GM12878 (cell line): ENCODE data around the gene TK2. TPM values are rescaled to one million over a fixed set of nuclear protein-coding genes. Genes with fewer than 3 reads are reported as not detected.

Source experiments
- ATAC-seq: fragments of 200-7000 bp; cut with Tn5 transposase; 3 replicates; pipeline ENCODE4 v1.9.1; 2020; ENCODE audit warnings: mild to moderate bottlenecking, moderate library complexity
- BruUV-seq: library from RNA; stranded (reverse); fragments of 400-500 nt; replicated peaks from 2 replicates; lab custom pipeline; 2021; lab: Mats Ljungman, UMichigan
- CTCF ChIA-PET: fragments of 300-600 bp; sonication (Branson Sonifier 250); formaldehyde crosslinking; extraction: SDS; loops from one replicate; lab custom pipeline; 2021; ENCODE audit warnings: inconsistent platforms; lab: Yijun Ruan, JAX
- POLR2A ChIA-PET: fragments of 350-600 bp; formaldehyde crosslinking; extraction: SDS; loops from one replicate; lab custom pipeline; 2021; ENCODE audit warnings: inconsistent platforms; lab: Charles Lee
- RAD21 ChIA-PET: fragments of 300-600 bp; sonication (Branson Sonifier 250); formaldehyde crosslinking; loops from one replicate; lab custom pipeline; 2023; ENCODE audit warnings: antibody characterized with exemption; ENCODE audit not compliant: unreplicated experiment; lab: Charles Lee
- SMC1A ChIA-PET: fragments of 300-600 bp; sonication (Branson Sonifier 250); formaldehyde crosslinking; loops from one replicate; lab custom pipeline; 2023; ENCODE audit not compliant: unreplicated experiment, uncharacterized antibody; lab: Charles Lee
- DNase-seq: peaks from one replicate; pipeline ENCODE4 v3.0.0-alpha.2; 2011; ENCODE audit warnings: low read depth, low spot score
- FAIRE-seq: peaks from 3 replicates; lab custom pipeline; 2011; peaks lifted over from hg19 to GRCh38; lab: Jason Lieb, UNC
- H2AFZ ChIP-seq: 2 replicates; pipeline ENCODE4 v1.6.0; 2011; ENCODE audit warnings: low read depth, low read length, control low read depth; ENCODE audit not compliant: control insufficient read depth
- H3K27ac ChIP-seq: 2 replicates; pipeline ENCODE4 v1.5.1; 2011; ENCODE audit warnings: control low read depth; ENCODE audit not compliant: control insufficient read depth, insufficient read depth
- H3K27me3 ChIP-seq, 2 experiments: replicated peaks in 1 of 2; 2 replicates each; pipeline versions ENCODE4 v1.6.0 to v1.6.1; 2011; ENCODE audit warnings: low read length in 1 of 2; ENCODE audit not compliant: control insufficient read depth in 2 of 2, insufficient read depth in 2 of 2
- H3K36me3 ChIP-seq, 2 experiments: 2 replicates each; pipeline ENCODE4 v1.5.1; 2011; ENCODE audit warnings: low read length in 1 of 2; ENCODE audit not compliant: control insufficient read depth in 2 of 2, insufficient read depth in 2 of 2
- H3K4me1 ChIP-seq: 2 replicates; pipeline ENCODE4 v1.6.1; 2011; ENCODE audit warnings: mild to moderate bottlenecking, low read length, moderate library complexity, mixed read lengths; ENCODE audit not compliant: control insufficient read depth, insufficient read depth
- H3K4me2 ChIP-seq: 2 replicates; pipeline ENCODE4 v1.6.0; 2011; ENCODE audit warnings: control low read depth; ENCODE audit not compliant: control insufficient read depth, insufficient read depth
- H3K4me3 ChIP-seq: fragments of 200-600 bp; sonication (generic); 2 replicates; pipeline ENCODE4 v1.5.1; 2016
- H3K79me2 ChIP-seq: 2 replicates; pipeline ENCODE4 v1.6.0; 2011; ENCODE audit warnings: low read length; ENCODE audit not compliant: control insufficient read depth, insufficient read depth
- H3K9ac ChIP-seq: 2 replicates; pipeline ENCODE4 v1.8.0; 2011; ENCODE audit warnings: low read length, control low read depth, mixed read lengths; ENCODE audit not compliant: control insufficient read depth, insufficient read depth
- H3K9me3 ChIP-seq: replicated peaks from 3 replicates; pipeline ENCODE4 v1.5.1; 2011; ENCODE audit warnings: mild to moderate bottlenecking, low read length; ENCODE audit not compliant: control insufficient read depth, insufficient read depth
- H4K20me1 ChIP-seq: 2 replicates; pipeline ENCODE4 v1.6.0; 2011; ENCODE audit not compliant: control insufficient read depth, insufficient read depth
- BRCA1 ChIP-seq: IDR thresholded peaks from 2 replicates; pipeline ENCODE4 v1.6.1; 2011; ENCODE audit warnings: low read depth, low read length, improper control_type of control experiment
- CTCF ChIP-seq, 3 experiments: IDR thresholded peaks in 2 of 3; conservative IDR thresholded peaks in 1 of 3; 2 replicates each; pipeline ENCODE4 v1.5.1; 2011; ENCODE audit warnings: low read depth in 3 of 3, low read length in 3 of 3, mild to moderate bottlenecking in 3 of 3, control low read depth in 2 of 3, moderate library complexity in 2 of 3, inconsistent platforms in 1 of 3, mixed read lengths in 1 of 3; ENCODE audit not compliant: control insufficient read depth in 2 of 3, insufficient read depth in 1 of 3; ENCODE audit errors: extremely low read depth in 1 of 3
- CUX1 ChIP-seq: IDR thresholded peaks from 2 replicates; pipeline ENCODE4 v1.6.1; 2012; ENCODE audit warnings: improper control_type of control experiment, low read depth, low read length; ENCODE audit not compliant: insufficient replicate concordance
- GABPA ChIP-seq: IDR thresholded peaks from 2 replicates; pipeline ENCODE4 v1.6.1; 2014; ENCODE audit warnings: antibody characterized with exemption, low read depth, mild to moderate bottlenecking, inconsistent platforms
- KAT2A ChIP-seq: conservative IDR thresholded peaks from 2 replicates; pipeline ENCODE4 v1.6.1; 2011; ENCODE audit warnings: low read depth, low read length; ENCODE audit not compliant: control insufficient read depth
- KLF5 ChIP-seq: fragments of 450-650 bp; IDR thresholded peaks from 2 replicates; pipeline ENCODE4 v1.6.1; 2014; ENCODE audit warnings: mild to moderate bottlenecking; ENCODE audit not compliant: partially characterized antibody
- NFYA ChIP-seq: IDR thresholded peaks from 2 replicates; pipeline ENCODE4 v1.6.1; 2011; ENCODE audit warnings: low read depth, mild to moderate bottlenecking, low read length, improper control_type of control experiment, borderline replicate concordance
- RELB ChIP-seq: fragments of 450-650 bp; IDR thresholded peaks from 2 replicates; pipeline ENCODE4 v1.6.1; 2017; ENCODE audit warnings: low read depth, mild to moderate bottlenecking, moderate library complexity
- RUNX3 ChIP-seq: IDR thresholded peaks from 2 replicates; pipeline ENCODE4 v1.6.1; 2012; ENCODE audit warnings: low read length, inconsistent platforms
- SREBF1 ChIP-seq: IDR thresholded peaks from 2 replicates; pipeline ENCODE4 v1.6.1; 2012; ENCODE audit warnings: mild to moderate bottlenecking, low read length
- SRF ChIP-seq, 2 experiments: IDR thresholded peaks; 2 replicates each; pipeline ENCODE4 v1.6.1; 2011; ENCODE audit warnings: low read depth in 2 of 2, low read length in 2 of 2, mild to moderate bottlenecking in 1 of 2, moderate library complexity in 1 of 2
- TBL1XR1 ChIP-seq: IDR thresholded peaks from 2 replicates; pipeline ENCODE4 v1.6.1; 2012; ENCODE audit warnings: low read depth, low read length, improper control_type of control experiment
- TCF7 ChIP-seq: IDR thresholded peaks from 2 replicates; pipeline ENCODE4 v1.6.1; 2014; ENCODE audit warnings: antibody characterized with exemption, borderline replicate concordance
- USF2 ChIP-seq: IDR thresholded peaks from 2 replicates; pipeline ENCODE4 v1.6.1; 2011; ENCODE audit warnings: low read depth, low read length, improper control_type of control experiment, borderline replicate concordance
- ZNF622 ChIP-seq: fragments of 450-650 bp; IDR thresholded peaks from 2 replicates; pipeline ENCODE4 v1.6.1; 2017; ENCODE audit warnings: mild to moderate bottlenecking, inconsistent platforms
- WGBS: methylation state at CpG from one replicate; pipeline ENCODE4 v1.1.6; 2016; ENCODE audit warnings: low lambda C conversion rate; ENCODE audit not compliant: insufficient replicate concordance, insufficient coverage; ENCODE audit errors: missing lambda C conversion rate; 5-methylcytosine and 5-hydroxymethylcytosine counted together
- in situ Hi-C: fragments of 300-500 bp; cut with MboI; formaldehyde crosslinking; loops from 9 replicates; pipeline ENCODE4 v1.14.3; 2018; ENCODE audit warnings: mixed read lengths
- intact Hi-C: fragments of 100-400 bp; cut with micrococcal nuclease; formaldehyde crosslinking; loops from one replicate; pipeline ENCODE4 v1.14.2; 2022; ENCODE audit not compliant: unreplicated experiment
- polyA plus RNA-seq, 11 experiments: library from polyadenylated mRNA; depleted of rRNA in 4 of 11; unstranded in 6 of 11; stranded (reverse) in 5 of 11; fragments of >200 nt; fragmentation: Nextera tagmentation in 4 of 11; fragmentation: Illumina TruSeq in 1 of 11; extraction: Ambion mirVana in 4 of 11; extraction: Trizol in 1 of 11; gene quantifications; 1 replicate in 1 of 11; 2 replicates in 10 of 11; pipeline versions ENCODE4 v1.2.1 to v1.2.3, GENCODE V29; 2011 to 2016; ENCODE audit warnings: inconsistent platforms in 2 of 11, missing spikeins in 2 of 11, low read depth in 1 of 11
- total RNA-seq, 4 experiments: library from RNA; depleted of rRNA in 3 of 4; stranded (reverse); fragments of >200 nt in 3 of 4; fragmentation: Illumina TruSeq in 1 of 4; extraction: Trizol in 1 of 4; gene quantifications; 2 replicates each; pipeline versions ENCODE4 v1.2.1 to v1.2.3, GENCODE V29; 2013 to 2021

TK2 gene
- total and polyA plus RNA-seq, 10 of the 15 experiments (the other 5 are each of a cell fraction or from before 2014, with no cell fraction given): 1.3 to 12.4 (median 3.0) TPM

- no peak overlapping the region for H3K4me2 ChIP-seq
- ChIA-PET RAD21 (interaction anchor here (1.2 to 2.8 kb wide), 4 partner anchors 10 to 82 kb away, joined by 4 to 6 read pairs (median 5); no protein-coding TSS in a partner anchor), POLR2A (no interaction called here), CTCF (interaction anchor here (0.7 to 3.8 kb wide), 19 partner anchors 14 to 323 kb away, joined by 3 to 12 read pairs (median 5); partner anchors contain the start of gene NAE1), SMC1A (interaction anchor here (0.6 to 2.1 kb wide), 10 partner anchors 15 to 100 kb away, joined by 3 to 8 read pairs (median 4); no protein-coding TSS in a partner anchor)
- no peak for FAIRE-seq
- no peaks in the 10 kb centered on the region for H3K36me3 ChIP-seq
- no peaks in the 10 kb centered on the region for H4K20me1 ChIP-seq
- 20% methylated on average over 4 of the region's 4 CpGs for WGBS
- no TSS peak for BruUV-seq
- H2AFZ ChIP-seq: no peak overlapping the region
- in situ Hi-C loops (no loop called here), intact Hi-C loops (no loop called here)
- no peak for DNase-seq
- no peak for ATAC-seq
- H3K9ac ChIP-seq: no peak overlapping the region
- peaks cover 3% of the 10 kb centered on the region; the same call in 1 of the 2 replicates for H3K4me1 ChIP-seq
- no peak overlapping the region for H3K27ac ChIP-seq
- no peaks in the 10 kb centered on the region for H3K9me3 ChIP-seq
- H3K4me3 ChIP-seq: no peak overlapping the region
- no peaks in the 10 kb centered on the region for H3K27me3 ChIP-seq
- no peaks in the 10 kb centered on the region for H3K79me2 ChIP-seq
- TF ChIP-seq KAT2A: no peak
- TF ChIP-seq BRCA1: no peak
- no peak for TF ChIP-seq ZNF622
- no peak for TF ChIP-seq USF2
- no peak for TF ChIP-seq SREBF1
- TF ChIP-seq RELB: no peak
- TF ChIP-seq KLF5: no peak
- no peak for TF ChIP-seq NFYA
- no peak for TF ChIP-seq TCF7
- TF ChIP-seq RUNX3: no peak
- TF ChIP-seq CTCF (IDR thresholded peaks at IDR 0.05 in 2 of 3, conservative IDR thresholded peaks at IDR 0.05 in 1 of 3; ENCODE audit: control insufficient read depth in 2 of 3, extremely low read depth in 1 of 3, insufficient read depth in 1 of 3, low read depth in 3 of 3, low read length in 3 of 3): no peak
- TF ChIP-seq CUX1: no peak
- no peak for TF ChIP-seq SRF (IDR thresholded peaks at IDR 0.05; ENCODE audit: low read depth in 2 of 2, low read length in 2 of 2)
- TF ChIP-seq TBL1XR1: no peak
- TF ChIP-seq GABPA: no peak
Observed at GRCh38 chr16:66507731-66508239, 42.1 kb downstream of the TK2 start.
